Embryonic facial prominence (tissue), 1 donor: ENCODE results near the gene CHMP6.

Experiments
- DNase-seq: peaks from one replicate; pipeline ENCODE4 v3.0.0-alpha.2; 2016; ENCODE audit errors: extremely low spot score

The CHMP6 gene

GRCh38 chr17:80991645-80992076 lies at the start of gene CHMP6:
TSS of gene CHMP6 (plus strand) at chr17:80991841. CDS start at chr17:80991919, 78 bp downstream.
- no peak for DNase-seq

GRCh38 chr17:80942423-80943345 lies 49.0 kb upstream of the CHMP6 start:
- DNase-seq = no peak

DNA sequence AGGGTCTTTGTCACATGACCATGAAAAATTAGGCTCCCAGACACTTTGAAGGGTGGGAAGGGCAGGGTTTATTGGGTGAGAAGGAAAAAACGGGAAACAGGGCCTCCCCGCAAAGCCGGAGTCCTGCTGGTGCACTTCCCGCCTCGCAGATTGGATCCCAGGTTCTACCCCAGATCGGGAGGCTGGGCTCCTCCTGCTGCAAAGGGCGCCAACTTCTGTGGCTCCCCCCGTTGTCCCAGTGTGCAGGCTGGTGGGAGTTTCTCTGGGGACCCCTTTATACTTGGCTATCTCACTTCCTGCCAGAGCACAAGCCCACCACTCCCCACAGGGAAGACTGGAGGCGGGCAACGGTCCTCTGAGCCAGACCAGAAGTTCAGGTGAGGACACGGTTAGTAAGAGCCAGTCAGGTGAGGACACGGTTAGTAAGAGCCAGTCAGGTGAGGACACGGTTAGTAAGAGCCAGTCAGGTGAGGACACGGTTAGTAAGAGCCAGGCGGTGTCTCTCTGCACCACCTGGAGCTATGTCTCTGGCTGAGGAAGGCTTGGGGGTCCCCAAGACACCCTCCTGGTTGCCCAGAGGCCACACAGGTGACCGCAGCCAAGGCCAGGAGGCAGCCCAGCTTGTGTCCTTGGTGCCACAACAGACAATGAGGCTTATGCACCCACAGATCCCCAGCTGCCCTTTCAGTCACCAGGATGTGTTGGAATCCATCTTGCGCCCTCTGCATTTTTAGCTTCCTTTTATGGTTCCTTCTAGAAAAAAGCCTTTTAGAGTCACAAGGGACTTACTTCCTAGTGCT lies 48.1 kb upstream of the CHMP6 start:
- no peak for DNase-seq

DNA sequence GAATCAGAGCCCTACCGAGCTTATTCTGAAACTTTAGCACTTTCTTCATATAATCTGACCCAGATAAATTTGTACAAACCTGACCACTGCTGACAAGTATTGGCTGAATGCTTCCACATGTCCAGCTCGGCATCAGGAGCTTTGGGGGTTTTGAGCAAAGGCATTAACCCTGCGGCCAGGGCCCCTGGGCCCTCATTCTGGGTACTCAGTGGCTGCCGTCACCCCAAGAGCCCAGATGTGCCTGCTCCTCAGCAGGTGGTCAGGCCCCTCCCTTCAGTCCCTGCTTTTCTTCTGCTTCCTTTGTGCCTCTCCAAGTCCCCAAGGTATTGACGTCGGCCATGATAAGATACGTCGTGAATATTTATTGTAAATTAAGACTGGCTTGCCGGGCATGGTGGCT lies 47.3 kb upstream of the CHMP6 start:
- no peak for DNase-seq

DNA sequence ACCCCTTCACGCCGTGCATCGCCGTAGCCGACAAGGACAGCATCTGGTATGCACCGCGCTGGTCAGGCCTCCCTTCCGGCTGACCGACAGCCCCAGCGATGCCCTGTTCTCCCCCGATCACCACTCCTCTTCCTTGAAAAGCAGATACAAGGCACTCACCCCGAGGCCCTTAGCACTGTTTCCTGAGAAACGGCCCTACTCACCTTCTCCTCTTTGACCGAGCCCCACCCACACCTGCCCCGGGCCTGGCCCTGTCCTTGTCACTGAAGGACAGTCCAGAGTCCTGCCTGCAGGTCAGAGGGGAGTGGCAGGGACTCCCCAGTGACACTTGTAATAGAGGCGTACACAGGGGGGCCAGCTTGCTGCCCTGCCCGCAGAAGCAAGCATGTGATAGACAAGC lies 45.9 kb upstream of the CHMP6 start:
- no peak for DNase-seq

DNA sequence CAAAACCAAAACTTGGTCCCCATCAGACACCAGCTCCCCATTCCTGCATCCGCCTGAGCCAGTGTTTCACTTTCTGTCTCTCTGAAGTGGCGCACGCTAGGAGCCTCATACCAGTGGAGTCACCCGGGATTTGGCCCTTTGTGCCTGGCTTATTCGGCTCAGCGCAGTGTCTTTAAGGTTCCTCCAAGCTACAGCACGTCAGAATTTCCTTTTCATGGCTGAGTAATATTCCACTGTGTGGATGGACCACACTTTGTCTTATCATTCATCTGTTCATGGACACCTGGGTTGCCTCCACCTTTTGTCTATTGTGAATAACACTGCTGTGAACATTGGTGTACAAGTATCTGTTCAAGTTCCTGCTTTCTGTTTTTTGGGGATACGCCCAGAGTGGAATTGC lies 45.2 kb upstream of the CHMP6 start:
- DNase-seq = no peak

GRCh38 chr17:80947200-80947940 lies 44.3 kb upstream of the CHMP6 start:
- no peak for DNase-seq

DNA sequence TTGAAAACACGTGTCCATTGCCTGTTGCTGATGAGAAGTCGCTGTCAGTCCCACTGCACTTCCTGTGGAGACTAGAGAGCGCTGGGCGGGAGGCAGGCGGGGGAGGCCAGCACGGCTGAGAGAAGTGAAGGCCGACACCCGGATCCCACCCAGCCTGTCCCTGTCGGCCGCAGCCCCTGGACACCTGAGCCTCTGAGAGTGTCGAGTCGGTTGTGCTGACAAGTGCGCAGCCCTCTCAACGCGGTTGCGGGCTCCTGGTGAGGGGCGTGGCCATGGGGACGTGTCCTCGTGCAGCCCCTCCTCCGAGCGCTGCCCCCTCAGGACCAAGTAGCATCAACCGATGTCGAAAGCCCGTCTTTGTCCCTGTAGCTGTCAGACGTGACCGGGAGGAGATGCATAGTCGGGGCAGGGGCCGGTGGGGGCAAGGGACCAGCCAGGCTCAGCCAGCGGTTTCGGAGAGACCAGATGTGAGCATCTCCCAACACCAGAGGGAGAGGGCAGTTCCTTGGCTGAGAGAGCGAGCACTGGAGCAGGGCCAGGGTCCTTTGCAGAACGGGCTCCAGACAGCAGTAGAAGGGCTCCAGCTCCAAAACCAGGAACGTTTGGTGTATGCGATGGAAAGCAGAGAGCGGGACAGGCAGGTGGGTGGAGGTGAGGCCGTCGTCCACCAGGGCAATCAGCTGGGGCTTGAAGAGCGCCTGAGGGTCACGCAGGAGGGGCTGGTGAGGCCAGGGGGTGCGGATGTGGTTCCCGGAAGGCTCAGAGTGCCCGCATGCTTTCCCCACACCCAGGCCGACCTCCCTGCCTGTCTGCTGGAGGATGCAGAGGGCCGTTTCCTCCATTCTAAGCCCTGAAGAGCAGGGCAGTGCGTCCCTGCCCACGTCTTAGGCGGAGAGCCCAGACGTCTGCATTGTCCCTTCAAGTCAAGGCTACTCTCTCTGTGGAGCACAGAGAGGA lies 43.3 kb upstream of the CHMP6 start:
- DNase-seq = no peak

- no peak for DNase-seq
Measured at GRCh38 chr17:80948976-80949450, 42.6 kb upstream of the CHMP6 start.

GRCh38 chr17:80949451-80950421 lies 41.9 kb upstream of the CHMP6 start:
- no peak for DNase-seq

- DNase-seq = no peak
Measured at GRCh38 chr17:80950466-80951120, 41.0 kb upstream of the CHMP6 start.

DNA sequence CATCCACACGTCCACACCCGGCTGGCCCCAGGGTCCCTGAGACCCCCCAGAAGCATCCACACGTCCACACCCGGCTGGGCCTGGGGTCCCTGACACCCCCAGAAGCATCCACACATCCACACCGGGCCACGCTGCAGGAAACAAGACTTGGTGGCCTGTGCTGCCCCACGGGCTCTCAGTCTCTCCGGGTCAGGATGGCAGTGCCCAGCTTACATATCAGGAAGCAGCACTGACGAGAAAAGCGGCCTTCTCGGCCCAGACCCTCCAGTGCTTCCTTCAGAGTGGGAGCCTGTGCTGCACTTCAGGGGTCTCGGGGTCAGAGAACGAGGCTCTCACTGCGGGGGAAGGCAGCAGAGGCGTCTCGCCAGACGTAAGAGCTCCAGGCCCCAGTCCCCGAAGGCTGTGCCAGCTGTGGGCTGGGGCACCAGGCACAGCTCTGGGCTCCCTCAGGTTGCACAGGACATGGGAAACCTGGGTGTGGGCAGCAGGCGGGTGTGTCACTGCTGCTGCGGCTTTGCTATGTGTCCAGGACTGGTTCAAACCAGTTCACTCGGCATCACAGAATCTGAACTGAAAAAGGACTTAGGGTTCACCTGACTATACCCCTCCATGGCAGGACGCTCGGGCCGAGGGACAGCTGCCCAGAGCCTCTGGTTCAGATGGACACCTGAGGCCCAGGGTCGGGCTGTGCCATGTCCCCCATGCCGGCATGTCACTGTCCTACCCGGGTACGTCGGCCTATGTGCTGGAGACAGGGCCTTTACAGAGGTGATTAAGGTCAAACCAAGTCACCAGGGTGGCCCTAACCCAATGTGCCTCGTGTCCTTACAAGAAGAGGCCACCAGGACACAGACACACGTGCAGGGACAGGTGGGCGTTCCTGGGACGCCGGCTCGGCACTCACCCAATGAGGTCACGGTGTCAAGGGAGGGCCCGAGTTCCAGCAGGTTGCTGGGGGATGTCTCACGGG lies 40.2 kb upstream of the CHMP6 start:
- no peak for DNase-seq

GRCh38 chr17:80952291-80952690 lies 39.4 kb upstream of the CHMP6 start:
- no peak for DNase-seq

GRCh38 chr17:80953471-80954315 lies 37.9 kb upstream of the CHMP6 start:
- no peak for DNase-seq

GRCh38 chr17:80955078-80955477 lies 36.6 kb upstream of the CHMP6 start:
- DNase-seq = no peak

DNA sequence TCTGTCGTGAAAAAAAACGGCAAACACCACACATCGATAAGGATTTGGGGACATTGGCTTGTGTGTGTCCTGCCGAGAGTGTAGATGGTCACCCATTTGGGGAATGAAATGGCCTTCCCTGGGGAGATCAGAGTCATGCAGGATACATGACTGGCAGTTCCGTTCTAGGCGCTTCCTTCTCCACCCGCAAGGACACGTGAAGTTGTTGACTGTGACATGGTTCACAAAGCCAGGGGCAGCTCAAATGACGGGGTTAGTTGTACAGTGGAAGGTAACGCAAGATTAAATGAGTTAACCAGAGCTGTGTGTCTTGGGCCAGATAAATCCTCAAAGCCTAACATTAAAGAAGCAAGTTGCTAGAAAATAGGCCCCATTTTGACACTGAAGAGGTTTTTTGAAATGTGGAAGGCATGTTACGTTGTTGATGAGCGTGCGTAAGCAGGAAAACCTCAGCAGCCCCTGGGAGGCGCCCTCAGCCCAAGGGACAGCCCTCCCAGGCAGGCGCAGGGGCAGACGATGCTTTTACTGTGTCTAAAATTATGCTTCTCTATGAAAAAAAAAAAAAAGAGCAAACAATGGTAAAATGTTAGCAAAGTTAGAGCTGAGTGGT lies 35.9 kb upstream of the CHMP6 start:
- DNase-seq = no peak
